ENCODE measurements around the gene LAMA4.

GRCh38 chr6:112144145-112144926, 110.0 kb downstream of the LAMA4 start:
- TF ChIP-seq ZNF18 (CRISPR knock-in tag; IDR thresholded peaks at IDR 0.05; ENCODE audit: insufficient replicate concordance) = no peak
- no peak for TF ChIP-seq ZBTB46 (CRISPR knock-in tag; IDR thresholded peaks at IDR 0.05; ENCODE audit: borderline replicate concordance)
- no peak for TF ChIP-seq ZFP36 (IDR thresholded peaks at IDR 0.05; ENCODE audit: borderline replicate concordance, low read depth, low read length, partially characterized antibody)
- TF ChIP-seq REST (IDR thresholded peaks at IDR 0.05; ENCODE audit: borderline replicate concordance in 1 of 2, low read depth in 1 of 2, low read length in 2 of 2) = no peak
- TF ChIP-seq HDAC2 (CRISPR knock-in tag; IDR thresholded peaks at IDR 0.05) = no peak
- TF ChIP-seq MAFK (conservative IDR thresholded peaks at IDR 0.05 in 1 of 2, IDR thresholded peaks at IDR 0.05 in 1 of 2; ENCODE audit: low read length in 2 of 2) = no peak
- no peak for TF ChIP-seq ZNF24 (IDR thresholded peaks at IDR 0.05)
- no peak for TF ChIP-seq PREB (CRISPR knock-in tag; IDR thresholded peaks at IDR 0.05)
- TF ChIP-seq POLR2AphosphoS5 (IDR thresholded peaks at IDR 0.05; ENCODE audit: low read depth, low read length) = no peak
